Measurements from ENCODE around the gene RNF182. TPM values are rescaled to one million over a fixed set of nuclear protein-coding genes. Genes with fewer than 3 reads are reported as not detected.

The RNF182 gene
- total and polyA plus RNA-seq, 9 of the 15 experiments (the other 6 are each of a cell fraction or from before 2014, with no cell fraction given), result 12.8 to 22.8 (median 17.5) TPM

DNA sequence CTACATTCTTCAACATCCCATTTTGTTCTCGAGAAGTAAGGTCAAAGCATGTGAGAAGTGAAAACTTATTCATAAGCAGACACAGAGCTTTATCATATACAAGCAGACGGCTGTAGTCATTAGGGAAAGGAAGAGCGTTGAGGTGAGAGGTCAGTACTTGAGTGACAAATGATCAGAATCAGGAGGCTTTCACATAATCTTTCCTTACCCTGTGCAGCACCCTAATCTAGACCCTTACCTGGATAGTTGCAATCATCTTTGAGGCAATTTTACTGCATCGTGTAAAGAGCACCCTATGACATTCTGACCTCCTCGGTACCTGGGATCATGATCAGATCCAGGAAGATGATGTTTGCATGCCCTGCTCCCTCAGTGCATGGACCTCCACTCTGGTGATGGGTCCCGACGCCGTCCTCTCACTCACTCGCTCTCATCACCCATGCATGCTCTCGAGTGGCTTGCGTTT, 62.7 kb downstream of the RNF182 start (continued):
- TF ChIP-seq CTBP1 (IDR thresholded peaks at IDR 0.05; ENCODE audit: borderline replicate concordance) (peak; percentile 99), CBFA2T2 (conservative IDR thresholded peaks at IDR 0.05) (peak; percentile 91), POLR2A (conservative IDR thresholded peaks at IDR 0.05) (no peak), ZFP36 (IDR thresholded peaks at IDR 0.05; ENCODE audit: low read depth, low read length, partially characterized antibody) (no peak), ZC3H11A (IDR thresholded peaks at IDR 0.05; ENCODE audit: low read depth, low read length) (no peak), CEBPB (tag; IDR thresholded peaks at IDR 0.05) (no peak), ADNP (tag; IDR thresholded peaks at IDR 0.05) (no peak), ZNF696 (CRISPR knock-in tag; conservative IDR thresholded peaks at IDR 0.05) (no peak), BDP1 (IDR thresholded peaks at IDR 0.05; ENCODE audit: insufficient read depth, insufficient read length) (no peak), ZNF197 (CRISPR knock-in tag; IDR thresholded peaks at IDR 0.05; ENCODE audit: low read depth) (no peak), FIP1L1 (IDR thresholded peaks at IDR 0.05; ENCODE audit: low read depth, low read length, poor library complexity, severe bottlenecking) (no peak), SRSF7 (optimal IDR thresholded peaks at IDR 0.05; ENCODE audit: low read depth, low read length) (no peak), MCM2 (IDR thresholded peaks at IDR 0.05; ENCODE audit: low read depth) (no peak), HMG20B (CRISPR knock-in tag; IDR thresholded peaks at IDR 0.05) (no peak), SP2 (IDR thresholded peaks at IDR 0.05; ENCODE audit: extremely low read depth, low read depth, low read length, poor library complexity, severe bottlenecking) (no peak), ZC3H4 (CRISPR knock-in tag; IDR thresholded peaks at IDR 0.05; ENCODE audit: borderline replicate concordance) (no peak), CREB1 (IDR thresholded peaks at IDR 0.05) (no peak; the same call in 1 of the 2 replicates), CREB1 (CRISPR knock-in tag; IDR thresholded peaks at IDR 0.05) (0 out of 2 replicates have a peak, but pooled peaks have one; percentile 29), HNRNPUL1 (IDR thresholded peaks at IDR 0.05; ENCODE audit: low read length) (no peak), FOXJ2 (tag; IDR thresholded peaks at IDR 0.05) (no peak)
- TF ChIP-seq, protein P1, sequence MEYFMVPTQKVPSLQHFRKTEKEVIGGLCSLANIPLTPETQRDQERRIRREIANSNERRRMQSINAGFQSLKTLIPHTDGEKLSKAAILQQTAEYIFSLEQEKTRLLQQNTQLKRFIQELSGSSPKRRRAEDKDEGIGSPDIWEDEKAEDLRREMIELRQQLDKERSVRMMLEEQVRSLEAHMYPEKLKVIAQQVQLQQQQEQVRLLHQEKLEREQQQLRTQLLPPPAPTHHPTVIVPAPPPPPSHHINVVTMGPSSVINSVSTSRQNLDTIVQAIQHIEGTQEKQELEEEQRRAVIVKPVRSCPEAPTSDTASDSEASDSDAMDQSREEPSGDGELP (CRISPR knock-in tag; IDR thresholded peaks at IDR 0.05; ENCODE audit: borderline replicate concordance), result 0 out of 2 replicates have a peak, but pooled peaks have one; percentile 21
- TF ChIP-seq, protein P2, sequence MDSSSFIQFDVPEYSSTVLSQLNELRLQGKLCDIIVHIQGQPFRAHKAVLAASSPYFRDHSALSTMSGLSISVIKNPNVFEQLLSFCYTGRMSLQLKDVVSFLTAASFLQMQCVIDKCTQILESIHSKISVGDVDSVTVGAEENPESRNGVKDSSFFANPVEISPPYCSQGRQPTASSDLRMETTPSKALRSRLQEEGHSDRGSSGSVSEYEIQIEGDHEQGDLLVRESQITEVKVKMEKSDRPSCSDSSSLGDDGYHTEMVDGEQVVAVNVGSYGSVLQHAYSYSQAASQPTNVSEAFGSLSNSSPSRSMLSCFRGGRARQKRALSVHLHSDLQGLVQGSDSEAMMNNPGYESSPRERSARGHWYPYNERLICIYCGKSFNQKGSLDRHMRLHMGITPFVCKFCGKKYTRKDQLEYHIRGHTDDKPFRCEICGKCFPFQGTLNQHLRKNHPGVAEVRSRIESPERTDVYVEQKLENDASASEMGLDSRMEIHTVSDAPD (CRISPR knock-in tag; IDR thresholded peaks at IDR 0.05), result no peak
- TF ChIP-seq, protein P3, sequence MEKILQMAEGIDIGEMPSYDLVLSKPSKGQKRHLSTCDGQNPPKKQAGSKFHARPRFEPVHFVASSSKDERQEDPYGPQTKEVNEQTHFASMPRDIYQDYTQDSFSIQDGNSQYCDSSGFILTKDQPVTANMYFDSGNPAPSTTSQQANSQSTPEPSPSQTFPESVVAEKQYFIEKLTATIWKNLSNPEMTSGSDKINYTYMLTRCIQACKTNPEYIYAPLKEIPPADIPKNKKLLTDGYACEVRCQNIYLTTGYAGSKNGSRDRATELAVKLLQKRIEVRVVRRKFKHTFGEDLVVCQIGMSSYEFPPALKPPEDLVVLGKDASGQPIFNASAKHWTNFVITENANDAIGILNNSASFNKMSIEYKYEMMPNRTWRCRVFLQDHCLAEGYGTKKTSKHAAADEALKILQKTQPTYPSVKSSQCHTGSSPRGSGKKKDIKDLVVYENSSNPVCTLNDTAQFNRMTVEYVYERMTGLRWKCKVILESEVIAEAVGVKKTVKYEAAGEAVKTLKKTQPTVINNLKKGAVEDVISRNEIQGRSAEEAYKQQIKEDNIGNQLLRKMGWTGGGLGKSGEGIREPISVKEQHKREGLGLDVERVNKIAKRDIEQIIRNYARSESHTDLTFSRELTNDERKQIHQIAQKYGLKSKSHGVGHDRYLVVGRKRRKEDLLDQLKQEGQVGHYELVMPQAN (IDR thresholded peaks at IDR 0.05; ENCODE audit: borderline replicate concordance), result no peak
- TF ChIP-seq, protein P4, sequence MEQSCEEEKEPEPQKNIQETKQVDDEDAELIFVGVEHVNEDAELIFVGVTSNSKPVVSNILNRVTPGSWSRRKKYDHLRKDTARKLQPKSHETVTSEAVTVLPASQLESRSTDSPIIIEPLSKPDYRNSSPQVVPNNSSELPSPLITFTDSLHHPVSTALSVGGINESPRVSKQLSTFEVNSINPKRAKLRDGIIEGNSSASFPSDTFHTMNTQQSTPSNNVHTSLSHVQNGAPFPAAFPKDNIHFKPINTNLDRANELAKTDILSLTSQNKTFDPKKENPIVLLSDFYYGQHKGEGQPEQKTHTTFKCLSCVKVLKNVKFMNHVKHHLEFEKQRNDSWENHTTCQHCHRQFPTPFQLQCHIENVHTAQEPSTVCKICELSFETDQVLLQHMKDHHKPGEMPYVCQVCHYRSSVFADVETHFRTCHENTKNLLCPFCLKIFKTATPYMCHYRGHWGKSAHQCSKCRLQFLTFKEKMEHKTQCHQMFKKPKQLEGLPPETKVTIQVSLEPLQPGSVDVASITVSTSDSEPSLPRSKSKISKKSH (CRISPR knock-in tag; IDR thresholded peaks at IDR 0.05), result no peak
- TF ChIP-seq, protein P5, sequence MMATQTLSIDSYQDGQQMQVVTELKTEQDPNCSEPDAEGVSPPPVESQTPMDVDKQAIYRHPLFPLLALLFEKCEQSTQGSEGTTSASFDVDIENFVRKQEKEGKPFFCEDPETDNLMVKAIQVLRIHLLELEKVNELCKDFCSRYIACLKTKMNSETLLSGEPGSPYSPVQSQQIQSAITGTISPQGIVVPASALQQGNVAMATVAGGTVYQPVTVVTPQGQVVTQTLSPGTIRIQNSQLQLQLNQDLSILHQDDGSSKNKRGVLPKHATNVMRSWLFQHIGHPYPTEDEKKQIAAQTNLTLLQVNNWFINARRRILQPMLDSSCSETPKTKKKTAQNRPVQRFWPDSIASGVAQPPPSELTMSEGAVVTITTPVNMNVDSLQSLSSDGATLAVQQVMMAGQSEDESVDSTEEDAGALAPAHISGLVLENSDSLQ (IDR thresholded peaks at IDR 0.05), result peak; percentile 96
